BE2C (cell line): ENCODE measurements around the gene PCNT.

ENCODE experiments used
- DNase-seq: peaks from one replicate; pipeline ENCODE4 v3.0.0-alpha.2; 2020
- H3K27me3 ChIP-seq: fragments of 250-450 bp; sonication (Bioruptor Pico); 2 replicates; pipeline ENCODE4 v1.5.1; 2020; ENCODE audit warnings: mild to moderate bottlenecking
- H3K36me3 ChIP-seq: fragments of 250-450 bp; sonication (Bioruptor Pico); 2 replicates; pipeline ENCODE4 v1.5.1; 2020; ENCODE audit warnings: mild to moderate bottlenecking
- H3K4me1 ChIP-seq: fragments of 250-450 bp; sonication (Bioruptor Pico); 2 replicates; pipeline ENCODE4 v1.5.1; 2020
- H3K4me3 ChIP-seq: 2 replicates; pipeline ENCODE4 v1.5.1; 2011; ENCODE audit warnings: low read depth, low read length
- H3K9me3 ChIP-seq: fragments of 250-450 bp; sonication (Bioruptor Pico); 2 replicates; pipeline ENCODE4 v1.5.1; 2020
- CTCF ChIP-seq: IDR thresholded peaks from 2 replicates; pipeline ENCODE4 v1.5.1; 2012; ENCODE audit warnings: mild to moderate bottlenecking, low read depth, low read length

PCNT gene

GRCh38 chr21:46434322-46434958 is 110.5 kb downstream of the PCNT start:
- no peak for TF ChIP-seq CTCF
- Histone ChIP-seq H3K36me3 (peaks cover 68% of the 10 kb centered on the region), H3K9me3 (no peaks in the 10 kb centered on the region)

GRCh38 chr21:46435786-46436227 is 111.9 kb downstream of the PCNT start:
- no peaks in the 10 kb centered on the region for H3K27me3 ChIP-seq
- no peaks in the 10 kb centered on the region for H3K4me1 ChIP-seq
- peaks cover 71% of the 10 kb centered on the region for H3K36me3 ChIP-seq
- no peaks in the 10 kb centered on the region for H3K9me3 ChIP-seq
- H3K4me3 ChIP-seq = no peak overlapping the region
- DNase-seq = no peak
- TF ChIP-seq CTCF = no peak

More at GRCh38 chr21:46434322-46434958, 110.5 kb downstream of the PCNT start:
- H3K4me1 ChIP-seq = no peaks in the 10 kb centered on the region
- no peak overlapping the region for H3K4me3 ChIP-seq
- no peaks in the 10 kb centered on the region for H3K27me3 ChIP-seq
- DNase-seq = no peak

- DNase-seq = no peak
- peaks cover 71% of the 10 kb centered on the region for H3K36me3 ChIP-seq
- no peak overlapping the region for H3K4me3 ChIP-seq
- TF ChIP-seq CTCF = no peak
- no peaks in the 10 kb centered on the region for H3K4me1 ChIP-seq
- no peaks in the 10 kb centered on the region for H3K27me3 ChIP-seq
- H3K9me3 ChIP-seq = no peaks in the 10 kb centered on the region
Observed at GRCh38 chr21:46436621-46437020, 112.7 kb downstream of the PCNT start.

GRCh38 chr21:46437096-46437498 is 113.1 kb downstream of the PCNT start:
- H3K9me3 ChIP-seq = no peaks in the 10 kb centered on the region
- TF ChIP-seq CTCF = no peak
- DNase-seq = no peak
- H3K4me1 ChIP-seq = no peaks in the 10 kb centered on the region
- H3K36me3 ChIP-seq = peaks cover 71% of the 10 kb centered on the region
- H3K4me3 ChIP-seq = no peak overlapping the region
- no peaks in the 10 kb centered on the region for H3K27me3 ChIP-seq

- Histone ChIP-seq H3K36me3 (peaks cover 69% of the 10 kb centered on the region), H3K9me3 (no peaks in the 10 kb centered on the region), H3K4me1 (no peaks in the 10 kb centered on the region), H3K4me3 (no peak overlapping the region), H3K27me3 (no peaks in the 10 kb centered on the region)
- no peak for DNase-seq
- no peak for TF ChIP-seq CTCF
Observed at GRCh38 chr21:46437511-46437910, 113.6 kb downstream of the PCNT start.

GRCh38 chr21:46438241-46438640 is 114.3 kb downstream of the PCNT start:
- H3K27me3 ChIP-seq = no peaks in the 10 kb centered on the region
- no peak for TF ChIP-seq CTCF

More at GRCh38 chr21:46438241-46438640, 114.3 kb downstream of the PCNT start:
- Histone ChIP-seq H3K9me3 (no peaks in the 10 kb centered on the region), H3K36me3 (peaks cover 69% of the 10 kb centered on the region), H3K4me3 (no peak overlapping the region), H3K4me1 (no peaks in the 10 kb centered on the region)
- DNase-seq = no peak
